Measurements from ENCODE around the gene TMC1. TPM values are rescaled to one million over a fixed set of nuclear protein-coding genes. Genes with fewer than 3 reads are reported as not detected.

TMC1 gene
- total and polyA plus RNA-seq, 10 of the 15 experiments (the other 5 are each of a cell fraction or from before 2014, with no cell fraction given): 0.06 to 0.94 (median 0.40) TPM; not detected in 1

DNA sequence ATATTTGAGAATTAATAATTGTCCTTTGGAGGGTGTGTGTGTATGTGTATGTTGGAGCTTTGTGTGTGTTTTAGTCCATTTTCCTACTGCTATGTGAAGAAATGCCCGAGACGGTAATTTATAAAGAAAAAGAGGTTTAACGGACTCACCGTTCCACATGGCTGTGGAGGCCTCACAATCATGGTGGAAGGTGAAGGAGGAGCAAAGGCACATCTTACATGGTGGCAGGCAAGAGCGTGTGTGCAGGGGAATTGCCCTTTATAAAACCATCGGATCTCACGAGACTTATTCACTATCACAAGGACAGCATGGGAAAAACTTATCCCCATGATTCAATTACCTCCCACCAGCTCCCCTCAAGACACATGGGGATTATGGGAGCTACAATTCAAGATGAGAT, 44.1 kb downstream of the TMC1 start:
- SMC1A ChIA-PET (ENCODE audit: uncharacterized antibody, unreplicated experiment): interaction anchor here (1.0 to 1.8 kb wide), 4 partner anchors 11 to 37 kb away, joined by 3 to 4 read pairs (median 3); no protein-coding TSS in a partner anchor
- TF ChIP-seq EED (IDR thresholded peaks at IDR 0.05; ENCODE audit: low read depth): no peak
- TF ChIP-seq, protein P1, sequence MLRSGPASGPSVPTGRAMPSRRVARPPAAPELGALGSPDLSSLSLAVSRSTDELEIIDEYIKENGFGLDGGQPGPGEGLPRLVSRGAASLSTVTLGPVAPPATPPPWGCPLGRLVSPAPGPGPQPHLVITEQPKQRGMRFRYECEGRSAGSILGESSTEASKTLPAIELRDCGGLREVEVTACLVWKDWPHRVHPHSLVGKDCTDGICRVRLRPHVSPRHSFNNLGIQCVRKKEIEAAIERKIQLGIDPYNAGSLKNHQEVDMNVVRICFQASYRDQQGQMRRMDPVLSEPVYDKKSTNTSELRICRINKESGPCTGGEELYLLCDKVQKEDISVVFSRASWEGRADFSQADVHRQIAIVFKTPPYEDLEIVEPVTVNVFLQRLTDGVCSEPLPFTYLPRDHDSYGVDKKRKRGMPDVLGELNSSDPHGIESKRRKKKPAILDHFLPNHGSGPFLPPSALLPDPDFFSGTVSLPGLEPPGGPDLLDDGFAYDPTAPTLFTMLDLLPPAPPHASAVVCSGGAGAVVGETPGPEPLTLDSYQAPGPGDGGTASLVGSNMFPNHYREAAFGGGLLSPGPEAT (IDR thresholded peaks at IDR 0.05; ENCODE audit: low read depth): no peak
- no peak for FAIRE-seq
- Histone ChIP-seq H3K4me3 (no peak overlapping the region), H3K27me3 (replicated peaks in 1 of 2; ENCODE audit: control insufficient read depth in 2 of 2, insufficient read depth in 2 of 2, low read length in 1 of 2) (no peaks in the 10 kb centered on the region), H2AFZ (ENCODE audit: control insufficient read depth, low read depth, low read length) (no peak overlapping the region), H3K79me2 (ENCODE audit: control insufficient read depth, insufficient read depth, low read length) (no peaks in the 10 kb centered on the region), H3K4me2 (ENCODE audit: control insufficient read depth, insufficient read depth) (no peak overlapping the region), H3K27ac (ENCODE audit: control insufficient read depth, insufficient read depth) (no peak overlapping the region), H3K4me1 (ENCODE audit: control insufficient read depth, insufficient read depth, low read length) (no peaks in the 10 kb centered on the region), H3K9ac (ENCODE audit: control insufficient read depth, insufficient read depth, low read length) (no peak overlapping the region), H3K9me3 (replicated peaks; ENCODE audit: control insufficient read depth, insufficient read depth, low read length) (no peaks in the 10 kb centered on the region), H3K36me3 (ENCODE audit: control insufficient read depth in 2 of 2, insufficient read depth in 2 of 2, low read length in 1 of 2) (no peaks in the 10 kb centered on the region), H4K20me1 (ENCODE audit: control insufficient read depth, insufficient read depth) (no peaks in the 10 kb centered on the region)
- RAD21 ChIA-PET (ENCODE audit: unreplicated experiment): no interaction called here
- WGBS (ENCODE audit: insufficient coverage, insufficient replicate concordance, low lambda C conversion rate, missing lambda C conversion rate): 84% methylated on average over 7 of the region's 7 CpGs
- no peak for ATAC-seq
- CTCF ChIA-PET: interaction anchor here (0.5 to 1.2 kb wide), 3 partner anchors 212 to 284 kb away, joined by 3 read pairs; no protein-coding TSS in a partner anchor
- no peak for DNase-seq (ENCODE audit: low read depth, low spot score)
- POLR2A ChIA-PET: no interaction called here
- in situ Hi-C loops (cut with MboI) (no loop called here), intact Hi-C loops (cut with micrococcal nuclease; ENCODE audit: unreplicated experiment) (no loop called here)
- no TSS peak for BruUV-seq (replicated peaks)

DNA sequence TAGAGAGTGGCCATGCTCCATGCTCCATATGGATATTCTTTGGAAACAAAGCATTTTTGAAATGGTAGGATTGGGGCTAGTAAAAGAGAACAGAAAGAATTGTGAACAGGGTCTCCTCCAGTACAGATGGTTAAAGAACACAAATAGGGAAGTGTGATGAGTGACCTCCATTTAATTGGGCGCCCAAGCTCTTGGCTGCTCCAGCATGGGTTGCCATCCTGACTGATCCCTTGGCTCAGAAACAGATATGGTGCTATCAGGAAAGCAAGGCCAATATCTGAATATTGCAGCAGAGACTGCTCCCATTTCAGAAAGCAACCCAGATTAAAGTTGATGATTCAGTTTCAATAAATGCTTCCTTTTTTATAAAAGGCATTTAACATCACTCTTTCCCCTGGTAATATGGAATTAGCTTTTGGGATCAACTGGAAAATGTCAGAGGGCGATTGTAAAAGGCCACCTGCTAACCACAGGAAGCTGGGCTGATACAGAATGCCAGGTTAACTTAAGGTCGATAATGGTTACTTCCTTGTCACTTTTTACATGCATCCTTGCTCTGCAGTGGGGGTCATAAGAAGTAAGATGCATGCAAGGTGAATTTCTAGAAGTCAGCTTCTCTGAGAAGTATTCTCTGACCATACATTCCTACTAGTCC, 52.9 kb downstream of the TMC1 start:
- Histone ChIP-seq H3K36me3 (ENCODE audit: control insufficient read depth in 2 of 2, insufficient read depth in 2 of 2, low read length in 1 of 2) (no peaks in the 10 kb centered on the region), H3K4me2 (ENCODE audit: control insufficient read depth, insufficient read depth) (no peak overlapping the region), H3K9me3 (replicated peaks; ENCODE audit: control insufficient read depth, insufficient read depth, low read length) (no peaks in the 10 kb centered on the region), H3K27me3 (replicated peaks in 1 of 2; ENCODE audit: control insufficient read depth in 2 of 2, insufficient read depth in 2 of 2, low read length in 1 of 2) (no peaks in the 10 kb centered on the region), H2AFZ (ENCODE audit: control insufficient read depth, low read depth, low read length) (no peak overlapping the region), H4K20me1 (ENCODE audit: control insufficient read depth, insufficient read depth) (no peaks in the 10 kb centered on the region), H3K4me1 (ENCODE audit: control insufficient read depth, insufficient read depth, low read length) (no peaks in the 10 kb centered on the region), H3K9ac (ENCODE audit: control insufficient read depth, insufficient read depth, low read length) (no peak overlapping the region), H3K79me2 (ENCODE audit: control insufficient read depth, insufficient read depth, low read length) (no peaks in the 10 kb centered on the region), H3K27ac (ENCODE audit: control insufficient read depth, insufficient read depth) (no peak overlapping the region), H3K4me3 (no peak overlapping the region)
- WGBS (ENCODE audit: insufficient coverage, insufficient replicate concordance, low lambda C conversion rate, missing lambda C conversion rate): 54% methylated on average over 3 of the region's 3 CpGs
- POLR2A ChIA-PET: interaction anchor here (0.5 kb wide), 1 partner anchor 644 kb away, joined by 3 read pairs; no protein-coding TSS in a partner anchor
- BruUV-seq (replicated peaks): no TSS peak
- CTCF ChIA-PET: interaction anchor here (0.8 kb wide), 1 partner anchor 17 kb away, joined by 3 read pairs; no protein-coding TSS in a partner anchor
- TF ChIP-seq SPI1 (IDR thresholded peaks at IDR 0.05; ENCODE audit: borderline replicate concordance, insufficient read depth, low read depth, low read length) (peak; percentile 34; the same call in 1 of the 2 replicates), CBX3 (IDR thresholded peaks at IDR 0.05; ENCODE audit: borderline replicate concordance, low read depth) (no peak)
- SMC1A ChIA-PET (ENCODE audit: uncharacterized antibody, unreplicated experiment): interaction anchor here (1.0 to 2.3 kb wide), 3 partner anchors 88 to 148 kb away, joined by 3 to 8 read pairs (median 3); no protein-coding TSS in a partner anchor
- RAD21 ChIA-PET (ENCODE audit: unreplicated experiment): interaction anchor here (0.9 kb wide), 1 partner anchor 18 kb away, joined by 3 read pairs; no protein-coding TSS in a partner anchor
- no peak for DNase-seq (ENCODE audit: low read depth, low spot score)
- FAIRE-seq: no peak
- no peak for ATAC-seq
- in situ Hi-C loops (cut with MboI): no loop called here
- intact Hi-C loops (cut with micrococcal nuclease; ENCODE audit: unreplicated experiment): no loop called here

Measured in GM12878 (cell line).